Stimulated activated CD4-positive, alpha-beta T cell treated with anti-CD3 and anti-CD28 coated beads, Interleukin-1b, Interleukin-23, amount 100 ng/mL, for 48 hours (primary cell): ENCODE results near the gene LONRF2.

Experiments
- DNase-seq: peaks from one replicate; pipeline ENCODE4 v3.0.0-alpha.2; 2020

Gene LONRF2

GRCh38 chr2:100299548-100299947 is 22.8 kb downstream of the LONRF2 start:
- DNase-seq = no peak

- no peak for DNase-seq
These were observed 24.8 kb downstream of the LONRF2 start for GRCh38 chr2:100297511-100297910.

DNA sequence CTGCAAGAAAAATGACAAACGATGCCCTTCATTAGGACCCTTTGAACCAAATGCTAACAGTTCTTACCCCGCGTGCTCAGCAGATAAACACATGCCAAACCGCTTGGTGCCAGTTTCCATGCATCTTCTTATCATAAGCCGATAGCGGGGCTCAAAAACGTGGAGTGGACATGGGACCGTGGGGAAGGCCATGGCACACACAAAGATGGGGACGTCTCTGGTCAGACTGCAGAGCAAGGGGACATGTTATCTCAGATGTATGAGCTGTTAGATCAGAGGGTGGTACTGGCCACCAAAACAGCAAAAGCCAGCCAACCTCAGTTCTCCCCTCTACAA is 28.2 kb downstream of the LONRF2 start:
- no peak for DNase-seq

DNA sequence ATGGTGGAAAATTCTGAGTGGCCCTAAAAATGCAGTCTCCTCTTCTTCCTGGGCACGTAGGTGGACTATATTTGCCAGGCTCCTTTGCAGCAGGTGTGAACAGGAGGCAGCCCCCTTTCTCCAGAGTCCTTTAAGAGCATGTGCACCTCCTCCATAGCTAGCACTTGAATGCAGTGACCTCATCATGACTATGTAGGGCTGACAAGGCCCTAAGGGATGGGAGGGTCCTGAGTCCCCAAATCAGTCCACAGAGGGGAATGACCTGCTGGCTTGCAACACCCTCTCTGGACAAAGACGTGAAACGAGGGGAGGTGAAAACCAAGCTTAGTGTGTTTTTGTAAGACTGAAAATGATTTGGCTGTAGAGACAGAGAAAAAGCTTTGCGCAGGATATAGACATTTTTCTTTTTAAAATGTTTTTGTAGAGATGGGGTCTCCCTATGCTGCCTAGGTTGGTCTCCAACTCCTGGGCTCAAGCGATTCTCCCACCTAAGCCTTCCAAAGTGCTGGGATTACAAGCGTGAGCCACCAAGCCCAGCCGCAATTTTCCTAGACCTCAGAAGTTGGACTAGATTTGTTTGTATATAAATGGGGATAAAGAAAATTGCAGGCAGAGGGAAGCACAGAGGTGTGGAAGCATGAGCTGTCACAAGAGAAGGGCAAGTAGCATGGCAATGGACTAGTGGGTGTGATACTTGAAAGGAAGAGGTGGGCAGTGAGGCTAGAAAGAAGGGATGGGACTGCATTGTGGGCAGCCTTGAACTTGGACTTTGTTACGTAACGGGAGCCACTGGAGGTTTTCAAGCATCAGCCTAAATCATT is 28.8 kb downstream of the LONRF2 start:
- DNase-seq = no peak

DNA sequence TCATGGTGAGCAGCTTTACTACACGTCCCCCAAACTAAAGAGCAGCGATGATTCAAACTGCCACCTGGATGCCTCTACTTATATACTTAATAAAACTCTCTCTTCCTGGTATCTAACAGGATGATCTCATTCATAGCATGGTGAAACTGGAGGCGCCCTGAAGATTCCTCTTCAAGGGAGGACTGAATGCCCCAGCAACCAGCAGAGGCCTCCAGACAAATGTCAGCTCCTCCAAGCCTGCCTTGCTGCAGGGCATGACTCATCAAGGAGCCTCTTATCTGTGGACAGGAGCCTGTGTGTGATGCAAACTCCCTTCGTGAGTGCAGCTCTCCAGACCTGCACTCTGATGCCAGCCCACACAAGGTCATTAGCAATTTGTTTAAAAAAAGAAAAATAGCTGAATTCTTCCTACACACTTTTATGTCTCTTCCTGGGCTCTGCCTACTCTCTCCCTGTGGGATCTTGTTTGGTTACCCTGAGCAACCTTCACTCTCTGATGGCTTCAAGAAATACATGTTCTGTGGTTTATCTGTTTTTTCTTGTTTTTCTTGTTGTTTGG is 30.2 kb downstream of the LONRF2 start:
- DNase-seq = peak; percentile 58

- DNase-seq = peak; percentile 77
These were observed 30.9 kb downstream of the LONRF2 start for GRCh38 chr2:100291152-100291970.

DNA sequence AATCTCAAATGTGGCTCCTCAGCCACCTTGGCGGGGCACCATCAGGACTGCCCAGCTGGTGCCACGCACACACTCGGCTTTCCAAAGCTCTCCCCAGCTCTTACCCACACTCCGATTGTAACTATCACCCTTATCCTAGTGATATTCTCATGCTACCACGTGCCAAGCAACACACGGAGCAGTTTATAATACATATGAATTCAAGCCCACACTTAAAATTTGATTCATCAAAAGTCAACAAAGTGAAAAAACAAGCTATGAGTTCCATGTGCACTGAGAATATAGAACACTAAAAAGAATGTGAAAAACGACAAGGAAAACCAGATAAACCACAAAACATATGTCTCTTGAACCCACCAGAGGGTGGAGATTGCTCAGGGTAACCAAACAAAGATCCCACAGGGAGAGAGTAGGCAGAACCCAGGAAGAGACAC is 31.6 kb downstream of the LONRF2 start:
- no peak for DNase-seq

DNA sequence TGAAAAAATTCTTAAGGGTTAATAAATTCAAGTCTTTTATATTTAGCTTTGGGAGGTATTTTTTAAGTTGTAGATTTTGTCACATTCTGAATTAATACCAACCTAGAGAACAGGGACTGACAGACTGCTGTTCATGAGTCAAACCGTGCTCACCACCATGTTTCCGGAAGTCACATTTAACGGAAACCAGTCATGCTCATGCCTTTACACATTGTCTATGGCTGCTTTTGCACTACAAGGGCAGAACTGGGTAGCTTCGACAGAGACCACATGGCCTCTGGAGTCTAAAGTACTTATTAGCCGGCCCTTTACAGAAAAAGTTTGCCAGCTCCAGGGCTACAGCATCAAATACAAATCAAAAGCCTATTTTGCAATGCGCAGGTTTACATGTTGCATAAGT is 33.3 kb downstream of the LONRF2 start:
- DNase-seq = no peak

- no peak for DNase-seq
These were observed 36.0 kb downstream of the LONRF2 start for GRCh38 chr2:100286318-100286717.

DNA sequence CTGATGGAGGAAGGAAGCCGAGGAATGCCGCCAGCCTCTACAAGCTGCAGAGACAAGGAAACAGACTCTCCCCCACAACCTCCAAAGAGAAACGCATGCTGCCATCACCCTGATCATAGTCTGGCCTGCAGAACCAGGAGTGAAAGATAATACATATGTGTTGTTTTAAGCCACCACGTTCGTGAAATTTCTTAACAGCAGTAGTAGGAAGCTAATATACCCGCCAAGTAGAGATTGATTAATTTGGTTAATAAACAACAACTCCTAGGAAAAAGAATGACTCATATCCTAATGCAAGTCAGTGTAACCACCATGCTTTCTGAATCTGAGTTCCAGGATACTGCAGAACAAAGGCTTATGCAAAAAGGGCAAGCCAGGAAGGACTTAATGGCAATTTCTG is 36.6 kb downstream of the LONRF2 start:
- no peak for DNase-seq

- no peak for DNase-seq
These were observed 37.3 kb downstream of the LONRF2 start for GRCh38 chr2:100285011-100285410.

DNA sequence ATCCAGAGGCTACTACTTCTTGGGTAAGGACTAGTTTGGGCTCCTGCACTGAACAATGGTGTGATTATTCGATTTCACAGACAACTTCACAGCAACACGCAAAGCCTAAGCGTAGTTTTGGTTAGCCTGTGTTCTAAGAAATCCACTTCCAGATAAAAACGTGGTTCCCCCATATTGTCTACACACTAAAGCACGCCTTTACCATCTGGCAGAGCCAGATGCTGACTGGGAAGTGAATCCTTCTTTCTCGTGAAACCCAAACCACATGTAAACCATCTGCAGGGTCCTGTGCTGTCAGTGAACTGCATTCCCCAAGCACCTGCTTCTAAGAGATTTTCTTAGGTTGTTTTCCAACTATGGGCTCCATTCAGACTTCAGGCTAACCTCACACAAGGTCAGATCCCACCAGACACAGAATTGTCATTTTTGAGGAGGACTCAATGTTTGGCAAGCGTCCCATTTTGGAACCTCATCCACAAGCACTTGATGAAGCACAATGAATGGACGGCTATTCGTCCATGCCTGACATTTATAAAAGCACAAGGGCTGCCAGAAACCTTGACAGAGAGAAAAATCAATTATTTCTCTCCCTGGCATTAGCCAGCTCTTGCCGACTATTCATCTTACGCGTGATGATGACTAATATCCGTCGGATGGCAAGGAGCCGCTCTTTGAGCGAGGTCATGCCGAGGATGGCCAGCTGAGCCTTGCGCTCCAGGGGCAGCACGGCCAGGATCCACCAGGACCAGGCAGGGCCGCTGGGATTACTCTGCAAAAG is 38.4 kb downstream of the LONRF2 start:
- DNase-seq = no peak

DNA sequence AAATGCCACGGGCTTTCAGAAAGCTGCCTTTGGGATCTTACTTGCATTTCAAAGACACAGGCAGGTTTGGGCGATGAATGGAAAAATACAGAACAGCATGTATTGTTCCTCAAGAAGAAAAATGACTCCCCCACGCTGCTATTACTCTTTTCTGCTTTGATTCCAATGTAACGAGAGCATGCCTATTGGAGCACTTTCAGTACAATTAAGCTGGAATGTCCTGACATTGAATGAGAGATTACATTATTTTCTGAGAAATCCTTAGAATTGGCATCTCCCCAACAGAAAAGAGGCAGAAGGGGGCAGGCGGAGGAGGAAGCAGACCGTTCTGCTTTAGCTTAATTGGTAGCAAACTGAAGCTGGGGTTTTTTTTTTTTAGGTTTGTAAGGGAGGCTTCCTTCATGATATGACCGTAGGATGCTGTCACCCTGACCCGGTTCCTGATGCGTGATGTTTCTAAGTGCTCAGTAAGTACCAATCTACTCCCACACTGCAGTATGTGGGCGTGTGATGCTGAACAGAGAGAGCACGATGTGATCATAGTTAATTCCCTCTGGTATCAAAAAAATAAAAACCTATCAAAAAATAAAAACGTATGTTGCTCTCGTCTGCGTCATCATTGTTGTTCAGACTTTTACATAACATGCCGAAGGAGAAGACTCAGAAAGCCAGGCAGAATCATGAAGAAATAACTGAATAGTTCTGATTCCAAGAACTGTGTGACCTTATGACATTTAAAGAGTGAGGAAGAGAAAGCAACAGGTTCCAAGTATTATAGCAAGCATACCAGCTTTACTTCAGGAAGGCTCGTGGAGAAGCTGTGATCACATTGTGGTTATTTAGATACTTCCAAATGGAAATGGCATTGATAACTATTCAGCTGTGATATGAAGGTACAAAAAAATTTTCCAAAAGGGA is 40.5 kb downstream of the LONRF2 start:
- DNase-seq = no peak

DNA sequence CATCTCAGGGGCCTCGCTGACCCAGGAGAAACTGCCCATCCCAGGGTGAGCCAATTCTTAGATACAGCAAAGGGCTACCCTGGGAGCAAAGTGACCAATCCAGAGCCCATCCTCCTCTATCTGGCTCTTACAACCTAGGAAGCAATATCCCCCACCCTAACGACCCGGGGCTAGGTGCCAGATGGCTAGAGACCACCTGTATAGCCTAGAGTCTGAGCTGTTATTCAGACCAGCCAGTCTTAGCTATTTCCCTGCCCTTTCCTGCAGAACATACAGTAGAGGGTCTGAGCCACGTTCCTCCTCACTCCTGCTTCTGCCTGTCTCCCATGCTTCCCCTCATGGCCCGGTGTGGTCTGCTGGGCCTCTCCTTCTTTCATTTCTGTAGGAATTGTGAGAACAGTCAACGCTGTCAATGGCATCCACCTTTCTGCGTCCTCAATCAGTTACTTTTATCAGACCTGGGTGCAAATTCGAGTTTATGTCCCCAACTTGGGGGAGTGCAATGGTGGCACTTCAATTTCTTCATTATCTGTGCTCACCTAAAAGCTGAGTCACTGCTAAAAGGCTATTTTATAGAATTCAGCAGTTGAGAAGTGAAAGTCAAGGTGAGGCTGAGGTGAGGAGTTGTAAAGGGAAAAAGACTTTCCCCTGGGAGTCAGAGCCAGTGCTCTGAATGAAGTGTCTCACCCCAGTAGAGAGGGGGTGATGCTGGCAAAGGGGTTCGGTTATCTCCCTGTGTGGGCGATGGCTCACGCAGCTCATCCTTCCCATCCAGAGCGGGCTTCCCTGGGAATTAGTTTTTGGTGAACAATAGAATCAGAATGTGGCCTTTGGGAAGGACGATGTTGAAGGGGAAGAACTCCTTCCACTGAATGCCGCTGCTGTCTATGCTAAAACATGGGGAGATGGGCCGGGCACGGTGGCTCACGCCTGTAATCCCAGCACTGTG is 42.4 kb downstream of the LONRF2 start:
- DNase-seq = no peak

DNA sequence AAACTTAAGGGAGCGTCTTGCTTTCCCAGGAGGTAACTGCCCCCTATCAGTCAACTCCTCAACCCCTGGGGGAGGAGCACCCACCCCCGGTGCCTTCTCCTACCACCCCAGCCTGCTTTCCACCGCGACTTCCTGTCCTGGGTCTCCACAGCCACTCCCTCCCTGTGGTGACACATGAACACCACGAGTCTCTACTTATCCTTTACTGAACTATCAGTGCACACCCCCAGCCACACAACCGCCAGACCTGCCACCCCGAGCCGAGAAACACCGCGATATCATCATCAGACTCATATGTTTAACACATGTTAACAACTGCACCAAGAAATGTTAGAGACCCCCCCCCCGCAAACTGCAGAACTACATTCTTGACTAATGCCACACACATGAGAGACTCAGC is 43.3 kb downstream of the LONRF2 start:
- DNase-seq = no peak

DNA sequence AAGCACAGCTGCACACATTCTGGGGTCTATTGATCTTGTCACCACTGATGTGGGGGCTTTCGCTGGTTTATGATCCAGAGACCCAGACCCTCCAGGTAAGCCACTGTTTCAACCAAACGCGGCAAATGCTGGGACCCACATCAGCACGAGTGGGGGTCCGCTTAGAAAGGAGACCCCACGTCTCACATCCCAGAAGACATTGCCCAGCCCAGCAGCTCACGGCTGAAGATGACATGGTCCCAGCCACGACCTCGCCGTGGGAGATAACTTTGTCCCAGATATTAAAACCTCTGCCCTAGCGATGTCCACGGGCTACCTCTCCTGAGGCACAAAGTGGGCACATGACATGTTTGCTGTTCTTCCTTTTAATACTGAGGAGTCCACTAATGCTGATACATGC is 43.8 kb downstream of the LONRF2 start:
- no peak for DNase-seq

GRCh38 chr2:100277540-100278207 is 44.6 kb downstream of the LONRF2 start:
- DNase-seq = no peak

DNA sequence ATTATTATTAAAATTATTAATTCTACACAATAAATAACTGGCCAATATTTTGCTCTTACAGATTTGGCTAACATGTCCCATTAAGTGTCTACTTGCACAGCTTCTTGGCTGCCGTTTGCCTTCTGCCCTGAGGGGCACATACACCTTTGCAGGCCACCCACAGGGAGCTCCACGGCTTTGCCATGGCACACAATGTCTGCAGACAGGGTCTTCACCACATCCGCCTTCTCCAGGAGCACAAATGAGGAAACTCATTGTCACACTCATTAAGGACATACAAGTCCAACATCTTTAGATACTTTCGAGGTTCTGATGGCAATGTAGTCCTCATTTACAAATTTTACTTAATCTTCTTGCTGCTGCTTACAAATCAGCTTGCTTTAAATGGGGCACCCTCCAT is 45.6 kb downstream of the LONRF2 start:
- no peak for DNase-seq

GRCh38 chr2:100275200-100275589 is 47.1 kb downstream of the LONRF2 start:
- DNase-seq = no peak

DNA sequence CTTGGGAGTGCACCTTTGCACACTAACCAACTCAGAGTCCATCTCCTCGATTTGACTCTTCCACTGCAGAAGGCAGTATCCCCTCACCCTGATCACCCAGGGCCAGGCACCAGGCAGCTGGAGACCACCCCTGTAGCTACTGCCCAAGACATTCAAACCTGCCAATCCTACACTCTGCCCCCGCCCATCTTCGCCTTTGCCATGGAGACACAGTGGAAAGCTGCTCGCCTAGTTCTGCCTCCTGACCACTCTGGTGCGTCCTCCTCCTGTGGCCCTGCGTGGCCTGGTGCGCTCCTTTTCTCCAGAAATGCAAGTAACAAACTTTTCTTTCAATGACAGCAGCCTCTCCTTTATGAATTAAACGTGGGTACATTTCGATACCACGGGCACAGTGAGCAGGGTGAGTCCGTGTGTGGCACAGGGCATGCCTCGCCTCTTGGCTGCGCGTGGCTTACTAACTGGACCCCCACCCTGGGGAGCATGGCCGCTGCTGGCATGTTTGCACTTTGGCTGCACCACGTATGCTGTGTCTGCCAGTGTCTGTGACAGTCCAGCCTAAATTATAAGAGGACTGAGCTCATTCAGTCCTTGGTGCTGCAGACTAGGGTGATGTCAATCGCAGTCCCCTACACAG is 47.6 kb downstream of the LONRF2 start:
- no peak for DNase-seq
